PC-3 (cell line): ENCODE data around the gene SPACA5B.
"Not testable (repeated sequence)": the region's sequence is repeated elsewhere in the genome, so short reads cannot be mapped to it uniquely, and the experiment has no call there.

Experiments
- EZH2 ChIP-seq: fragments of 300-600 bp; sonication (generic); IDR thresholded peaks from one replicate; pipeline ENCODE4 v1.6.1; 2017; ENCODE audit warnings: antibody characterized with exemption, mild to moderate bottlenecking, low read length; ENCODE audit not compliant: unreplicated experiment
- EZH2phosphoT487 ChIP-seq: fragments of 300-600 bp; sonication (generic); IDR thresholded peaks from 2 replicates; pipeline ENCODE4 v1.6.1; 2018; ENCODE audit warnings: mild to moderate bottlenecking, antibody characterized with exemption, low read length, borderline replicate concordance
- TF ChIP-seq, protein P1 (sequence below): fragments of 300-600 bp; sonication (generic); conservative IDR thresholded peaks from 2 replicates; pipeline ENCODE4 v1.5.1; 2017; ENCODE audit warnings: antibody characterized with exemption, low read depth, mild to moderate bottlenecking, low read length

DNA sequence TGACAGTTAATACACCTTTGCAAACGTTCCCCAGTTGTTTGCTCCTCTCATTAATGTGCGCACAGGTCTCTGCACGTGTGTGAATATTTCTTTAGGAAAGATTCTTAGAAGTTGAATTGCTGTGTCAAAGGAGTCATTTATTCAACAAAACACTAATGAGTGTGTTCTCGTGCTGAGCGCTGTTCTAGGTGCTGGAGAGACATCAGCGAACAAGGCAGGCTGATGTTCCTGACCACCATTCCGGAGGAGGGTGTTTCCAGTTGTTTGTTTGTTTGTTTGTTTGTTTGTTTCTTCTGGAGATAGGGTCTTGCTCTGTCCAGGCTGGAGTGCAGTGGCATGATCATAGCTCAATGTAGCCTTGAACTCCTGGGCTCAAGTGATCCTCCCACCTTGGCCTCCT lies 35.9 kb downstream of the SPACA5B start:
- TF ChIP-seq, protein P1, sequence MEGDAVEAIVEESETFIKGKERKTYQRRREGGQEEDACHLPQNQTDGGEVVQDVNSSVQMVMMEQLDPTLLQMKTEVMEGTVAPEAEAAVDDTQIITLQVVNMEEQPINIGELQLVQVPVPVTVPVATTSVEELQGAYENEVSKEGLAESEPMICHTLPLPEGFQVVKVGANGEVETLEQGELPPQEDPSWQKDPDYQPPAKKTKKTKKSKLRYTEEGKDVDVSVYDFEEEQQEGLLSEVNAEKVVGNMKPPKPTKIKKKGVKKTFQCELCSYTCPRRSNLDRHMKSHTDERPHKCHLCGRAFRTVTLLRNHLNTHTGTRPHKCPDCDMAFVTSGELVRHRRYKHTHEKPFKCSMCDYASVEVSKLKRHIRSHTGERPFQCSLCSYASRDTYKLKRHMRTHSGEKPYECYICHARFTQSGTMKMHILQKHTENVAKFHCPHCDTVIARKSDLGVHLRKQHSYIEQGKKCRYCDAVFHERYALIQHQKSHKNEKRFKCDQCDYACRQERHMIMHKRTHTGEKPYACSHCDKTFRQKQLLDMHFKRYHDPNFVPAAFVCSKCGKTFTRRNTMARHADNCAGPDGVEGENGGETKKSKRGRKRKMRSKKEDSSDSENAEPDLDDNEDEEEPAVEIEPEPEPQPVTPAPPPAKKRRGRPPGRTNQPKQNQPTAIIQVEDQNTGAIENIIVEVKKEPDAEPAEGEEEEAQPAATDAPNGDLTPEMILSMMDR, result not testable (repeated sequence)
- not testable (repeated sequence) for TF ChIP-seq EZH2, EZH2phosphoT487
